AG04450 (cell line): ENCODE data around the gene SND1. TPM values are rescaled to one million over a fixed set of nuclear protein-coding genes. Genes with fewer than 3 reads are reported as not detected.

Source experiments
- CTCF ChIA-PET: fragments of 300-600, 350-600 bp; formaldehyde crosslinking; extraction: SDS; loops from one replicate; lab custom pipeline; 2022; ENCODE audit warnings: antibody characterized with exemption, inconsistent platforms; lab: Charles Lee
- POLR2A ChIA-PET: fragments of 350-600 bp; formaldehyde crosslinking; extraction: SDS; loops from one replicate; lab custom pipeline; 2021; ENCODE audit warnings: antibody characterized with exemption, inconsistent platforms; lab: Yijun Ruan, JAX
- DNase-seq: peaks from one replicate; pipeline ENCODE4 v3.0.0-alpha.2; 2011; ENCODE audit warnings: low read depth, low spot score
- H3K27ac ChIP-seq: one replicate; pipeline ENCODE4 v1.5.1; 2012; ENCODE audit warnings: low read depth, low read length, control low read depth
- H3K27me3 ChIP-seq: one replicate; pipeline ENCODE4 v1.6.0; 2012; ENCODE audit warnings: low read length; ENCODE audit not compliant: control insufficient read depth, insufficient read depth
- H3K4me3 ChIP-seq: 2 replicates; pipeline ENCODE4 v1.5.1; 2011; ENCODE audit warnings: mild to moderate bottlenecking, low read depth, low read length, control low read depth
- H3K9me3 ChIP-seq: 2 replicates; pipeline ENCODE4 v1.5.1; 2012; ENCODE audit warnings: low read length; ENCODE audit not compliant: control insufficient read depth, insufficient read depth
- polyA plus RNA-seq: library from polyadenylated mRNA; depleted of rRNA; stranded (reverse); fragments of >200 nt; gene quantifications from 2 replicates; pipeline ENCODE4 v1.2.3, GENCODE V29; 2011
- TF ChIP-seq, protein P1 (sequence below): IDR thresholded peaks from 2 replicates; pipeline ENCODE4 v1.5.1; 2011; ENCODE audit warnings: low read depth, low read length, control low read depth, inconsistent platforms

SND1 gene
- polyA plus RNA-seq, 1 experiment: 247 TPM

DNA sequence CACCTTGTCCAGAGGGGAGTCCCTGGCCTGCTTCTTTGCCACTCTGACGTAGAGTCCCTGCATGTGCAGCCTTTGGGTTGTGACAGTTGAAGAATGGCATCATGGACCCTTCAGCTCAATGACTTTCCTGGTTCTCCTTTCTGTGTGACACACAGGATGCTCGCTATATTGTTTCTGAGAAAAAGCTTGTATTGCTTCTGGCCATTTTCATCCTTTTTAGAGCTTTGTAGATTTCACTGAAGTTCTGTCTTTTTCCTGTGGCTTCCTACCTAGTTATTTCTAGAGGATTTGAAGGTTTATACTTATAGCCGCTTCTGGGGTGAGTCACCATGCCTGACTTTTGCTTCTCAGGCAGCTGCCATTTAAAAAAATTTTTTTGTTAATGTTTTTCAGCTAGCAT lies 27.0 kb downstream of the SND1 start:
- CTCF ChIA-PET: interaction anchor here (1.2 to 2.1 kb wide), 2 partner anchors 12 to 30 kb away, joined by 4 to 8 read pairs; no protein-coding TSS in a partner anchor
- peak; percentile 21 for DNase-seq
- POLR2A ChIA-PET: interaction anchor here (0.7 kb wide), 1 partner anchor 13 kb away, joined by 3 read pairs; no protein-coding TSS in a partner anchor
- Histone ChIP-seq H3K27ac (peak overlapping the region; percentile 59), H3K4me3 (no peak overlapping the region; the same call in 1 of the 2 replicates), H3K9me3 (no peaks in the 10 kb centered on the region), H3K27me3 (no peaks in the 10 kb centered on the region)
- TF ChIP-seq, protein P1, sequence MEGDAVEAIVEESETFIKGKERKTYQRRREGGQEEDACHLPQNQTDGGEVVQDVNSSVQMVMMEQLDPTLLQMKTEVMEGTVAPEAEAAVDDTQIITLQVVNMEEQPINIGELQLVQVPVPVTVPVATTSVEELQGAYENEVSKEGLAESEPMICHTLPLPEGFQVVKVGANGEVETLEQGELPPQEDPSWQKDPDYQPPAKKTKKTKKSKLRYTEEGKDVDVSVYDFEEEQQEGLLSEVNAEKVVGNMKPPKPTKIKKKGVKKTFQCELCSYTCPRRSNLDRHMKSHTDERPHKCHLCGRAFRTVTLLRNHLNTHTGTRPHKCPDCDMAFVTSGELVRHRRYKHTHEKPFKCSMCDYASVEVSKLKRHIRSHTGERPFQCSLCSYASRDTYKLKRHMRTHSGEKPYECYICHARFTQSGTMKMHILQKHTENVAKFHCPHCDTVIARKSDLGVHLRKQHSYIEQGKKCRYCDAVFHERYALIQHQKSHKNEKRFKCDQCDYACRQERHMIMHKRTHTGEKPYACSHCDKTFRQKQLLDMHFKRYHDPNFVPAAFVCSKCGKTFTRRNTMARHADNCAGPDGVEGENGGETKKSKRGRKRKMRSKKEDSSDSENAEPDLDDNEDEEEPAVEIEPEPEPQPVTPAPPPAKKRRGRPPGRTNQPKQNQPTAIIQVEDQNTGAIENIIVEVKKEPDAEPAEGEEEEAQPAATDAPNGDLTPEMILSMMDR: no peak

- ChIA-PET CTCF (no interaction called here), POLR2A (no interaction called here)
- H3K9me3 ChIP-seq: no peaks in the 10 kb centered on the region
- H3K27me3 ChIP-seq: no peaks in the 10 kb centered on the region
- no peak for DNase-seq
- H3K27ac ChIP-seq: no peak overlapping the region
- TF ChIP-seq, protein P1: no peak
- no peak overlapping the region for H3K4me3 ChIP-seq
Measured at GRCh38 chr7:127680983-127681382, 29.0 kb downstream of the SND1 start.

DNA sequence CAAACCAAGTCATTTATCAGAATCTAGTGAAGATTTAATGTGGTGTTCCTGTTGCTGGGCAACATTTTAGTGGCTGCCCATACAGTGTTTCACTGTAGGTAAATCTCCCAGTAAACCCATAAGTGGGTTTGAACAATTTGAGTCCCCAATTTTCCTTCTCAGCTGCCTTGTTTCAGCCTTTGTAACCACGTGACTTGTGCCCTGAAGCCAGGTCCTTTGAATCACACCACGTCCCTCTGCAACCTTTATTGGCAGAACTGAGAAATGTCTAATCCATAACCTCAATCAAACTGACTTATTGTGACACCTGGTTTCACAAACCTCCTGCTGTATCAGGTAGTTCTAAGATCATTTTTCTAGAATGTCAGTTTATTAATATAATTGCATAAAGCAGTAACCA lies 30.1 kb downstream of the SND1 start:
- ChIA-PET POLR2A (no interaction called here), CTCF (no interaction called here)
- no peaks in the 10 kb centered on the region for H3K27me3 ChIP-seq
- DNase-seq: no peak
- H3K4me3 ChIP-seq: no peak overlapping the region
- no peaks in the 10 kb centered on the region; the same call in 1 of the 2 replicates for H3K9me3 ChIP-seq
- no peak overlapping the region for H3K27ac ChIP-seq
- TF ChIP-seq, protein P1: no peak

- H3K9me3 ChIP-seq: no peaks in the 10 kb centered on the region; the same call in 1 of the 2 replicates
- H3K27ac ChIP-seq: no peak overlapping the region
- CTCF ChIA-PET: interaction anchor here (0.7 to 1.3 kb wide), 3 partner anchors 8 to 526 kb away, joined by 3 to 4 read pairs (median 3); no protein-coding TSS in a partner anchor
- POLR2A ChIA-PET: no interaction called here
- DNase-seq: no peak
- H3K4me3 ChIP-seq: no peak overlapping the region
- no peaks in the 10 kb centered on the region for H3K27me3 ChIP-seq
- TF ChIP-seq, protein P1: no peak
Measured at GRCh38 chr7:127683776-127684681, 32.0 kb downstream of the SND1 start.
